IPS-18a (cell line): ENCODE results near the gene EFHD1.

Experiments used
- H3K27ac ChIP-seq: one replicate; pipeline ENCODE4 v1.5.1; 2013; ENCODE audit warnings: low read length
- H3K27me3 ChIP-seq: one replicate; pipeline ENCODE4 v1.6.1; 2013; ENCODE audit warnings: mild to moderate bottlenecking, low read length; ENCODE audit not compliant: control insufficient read depth, insufficient read depth
- H3K36me3 ChIP-seq: one replicate; pipeline ENCODE4 v1.6.1; 2013; ENCODE audit warnings: low read depth, low read length; ENCODE audit not compliant: control insufficient read depth
- H3K4me1 ChIP-seq: one replicate; pipeline ENCODE4 v1.6.1; 2013; ENCODE audit warnings: low read depth, low read length; ENCODE audit not compliant: control insufficient read depth
- H3K4me3 ChIP-seq: one replicate; pipeline ENCODE4 v1.5.1; 2013; ENCODE audit warnings: low read length
- H3K9ac ChIP-seq: one replicate; pipeline ENCODE4 v1.6.1; 2013; ENCODE audit warnings: mild to moderate bottlenecking, low read length, moderate library complexity
- H3K9me3 ChIP-seq: one replicate; pipeline ENCODE4 v1.6.1; 2013; ENCODE audit warnings: low read depth, low read length; ENCODE audit not compliant: control insufficient read depth

Gene EFHD1

GRCh38 chr2:232637866-232638583 is 4.6 kb downstream of the EFHD1 start:
- H3K9ac ChIP-seq, result no peak overlapping the region
- no peaks in the 10 kb centered on the region for H3K9me3 ChIP-seq
- no peaks in the 10 kb centered on the region for H3K36me3 ChIP-seq
- no peak overlapping the region for H3K27ac ChIP-seq
- H3K4me1 ChIP-seq, result no peaks in the 10 kb centered on the region
- H3K4me3 ChIP-seq, result no peak overlapping the region
- peaks cover 51% of the 10 kb centered on the region for H3K27me3 ChIP-seq

DNA sequence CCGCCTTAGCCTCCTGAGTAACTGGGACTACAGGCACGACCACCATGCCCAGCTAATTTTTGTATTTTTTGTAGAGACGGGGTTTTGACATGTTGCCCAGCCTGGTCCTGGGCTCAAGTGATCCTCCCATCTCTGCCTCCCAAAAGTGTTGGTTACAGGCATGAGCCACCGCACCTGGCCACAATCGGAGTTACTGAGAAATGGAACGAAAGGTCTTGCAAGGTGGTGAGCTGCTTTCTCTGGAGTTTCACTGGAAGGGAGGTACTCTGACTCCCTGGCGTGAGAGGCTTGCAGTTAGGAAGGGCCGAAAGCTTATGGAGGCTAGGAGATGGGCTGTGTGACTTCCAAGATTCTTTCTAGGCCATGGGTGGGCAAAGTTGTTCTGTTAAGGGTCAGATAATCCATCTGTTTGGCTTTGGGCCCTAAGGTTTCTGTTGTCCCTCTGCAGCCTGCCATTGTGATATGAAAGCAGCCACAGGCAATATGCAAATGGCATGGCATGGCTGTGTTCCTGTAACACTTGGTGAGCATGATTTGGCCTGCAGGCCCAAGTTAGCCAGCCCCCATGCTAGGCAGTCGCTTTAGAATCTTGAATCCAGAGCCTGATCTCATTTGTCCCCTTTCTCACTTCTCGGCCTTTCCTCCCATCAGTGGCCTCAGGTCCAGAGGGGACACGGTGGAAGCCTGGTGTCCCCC is 7.9 kb downstream of the EFHD1 start:
- Histone ChIP-seq H3K27ac (no peak overlapping the region), H3K36me3 (no peaks in the 10 kb centered on the region), H3K9ac (no peak overlapping the region), H3K4me1 (no peaks in the 10 kb centered on the region), H3K9me3 (no peaks in the 10 kb centered on the region), H3K27me3 (peaks cover 19% of the 10 kb centered on the region), H3K4me3 (no peak overlapping the region)

DNA sequence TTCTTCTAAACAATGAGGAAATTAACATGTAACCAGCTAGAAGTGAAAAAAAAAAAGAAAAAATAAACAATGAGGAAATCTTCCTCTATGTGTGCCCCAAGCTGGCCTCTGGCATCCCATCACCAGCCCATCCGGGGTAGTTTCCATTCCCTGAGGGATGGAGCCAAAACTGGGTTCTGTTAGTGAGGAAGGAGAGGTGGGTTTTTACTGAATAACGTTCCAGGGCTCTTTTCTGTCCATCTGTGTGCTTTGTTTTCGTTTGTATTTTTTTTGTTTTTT is 9.7 kb downstream of the EFHD1 start:
- no peaks in the 10 kb centered on the region for H3K9me3 ChIP-seq
- no peak overlapping the region for H3K4me3 ChIP-seq
- no peak overlapping the region for H3K9ac ChIP-seq
- H3K4me1 ChIP-seq, result no peaks in the 10 kb centered on the region
- no peaks in the 10 kb centered on the region for H3K36me3 ChIP-seq
- no peak overlapping the region for H3K27ac ChIP-seq
- peaks cover 10% of the 10 kb centered on the region for H3K27me3 ChIP-seq

GRCh38 chr2:232643813-232644347 is 10.5 kb downstream of the EFHD1 start:
- H3K27me3 ChIP-seq, result peaks cover 2% of the 10 kb centered on the region
- H3K9me3 ChIP-seq, result no peaks in the 10 kb centered on the region
- H3K4me3 ChIP-seq, result no peak overlapping the region
- H3K9ac ChIP-seq, result no peak overlapping the region
- no peaks in the 10 kb centered on the region for H3K4me1 ChIP-seq
- no peak overlapping the region for H3K27ac ChIP-seq
- H3K36me3 ChIP-seq, result no peaks in the 10 kb centered on the region

DNA sequence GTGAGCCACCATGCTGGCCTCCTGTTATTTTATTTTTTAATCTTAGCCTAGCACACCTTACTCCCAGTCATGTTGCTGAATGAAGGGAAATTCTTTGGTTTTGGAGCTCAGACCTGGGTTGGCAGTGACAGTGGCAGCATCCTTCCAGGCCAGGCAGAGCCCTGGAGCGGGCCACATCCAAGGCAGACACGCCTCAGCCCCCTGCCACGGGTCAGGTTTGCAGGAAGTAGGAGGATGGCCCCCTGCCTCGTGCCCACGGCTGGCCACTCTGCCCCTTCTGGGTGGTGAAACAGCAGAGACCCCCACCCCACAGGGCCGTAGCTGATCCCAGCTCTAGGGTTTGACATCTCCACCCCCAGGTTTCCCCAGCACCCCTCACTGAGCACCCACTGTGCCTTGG is 11.7 kb downstream of the EFHD1 start:
- Histone ChIP-seq H3K4me3 (no peak overlapping the region), H3K27me3 (no peaks in the 10 kb centered on the region), H3K4me1 (peaks cover 5% of the 10 kb centered on the region), H3K36me3 (no peaks in the 10 kb centered on the region), H3K27ac (no peak overlapping the region), H3K9me3 (no peaks in the 10 kb centered on the region), H3K9ac (no peak overlapping the region)

DNA sequence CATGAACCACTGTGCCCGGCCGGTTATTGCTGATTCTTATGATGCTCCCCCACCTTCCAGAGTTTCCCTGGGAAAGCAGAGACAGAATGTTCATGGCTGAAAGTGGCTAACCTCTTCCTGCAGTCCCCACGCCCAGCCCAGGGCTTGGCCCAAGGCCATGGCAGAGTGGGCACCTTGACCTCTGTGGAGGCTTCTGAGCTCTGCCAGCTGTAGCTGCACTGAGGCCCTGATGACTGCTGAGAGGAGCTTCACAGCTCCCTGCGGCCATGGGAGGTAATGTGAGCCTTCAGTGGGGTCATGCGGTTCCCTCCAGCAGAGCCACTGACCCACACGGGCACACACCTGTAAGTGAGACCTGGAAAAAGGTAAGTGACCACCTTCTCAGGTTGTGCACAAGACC is 13.3 kb downstream of the EFHD1 start:
- no peaks in the 10 kb centered on the region for H3K9me3 ChIP-seq
- H3K27me3 ChIP-seq, result no peaks in the 10 kb centered on the region
- H3K36me3 ChIP-seq, result no peaks in the 10 kb centered on the region
- no peak overlapping the region for H3K9ac ChIP-seq
- peaks cover 5% of the 10 kb centered on the region for H3K4me1 ChIP-seq
- no peak overlapping the region for H3K4me3 ChIP-seq
- H3K27ac ChIP-seq, result no peak overlapping the region

- Histone ChIP-seq H3K9ac (no peak overlapping the region), H3K9me3 (no peaks in the 10 kb centered on the region), H3K27ac (no peak overlapping the region), H3K36me3 (no peaks in the 10 kb centered on the region), H3K27me3 (no peaks in the 10 kb centered on the region), H3K4me1 (peaks cover 5% of the 10 kb centered on the region), H3K4me3 (no peak overlapping the region)
Measured at GRCh38 chr2:232647261-232647660, 13.9 kb downstream of the EFHD1 start.

DNA sequence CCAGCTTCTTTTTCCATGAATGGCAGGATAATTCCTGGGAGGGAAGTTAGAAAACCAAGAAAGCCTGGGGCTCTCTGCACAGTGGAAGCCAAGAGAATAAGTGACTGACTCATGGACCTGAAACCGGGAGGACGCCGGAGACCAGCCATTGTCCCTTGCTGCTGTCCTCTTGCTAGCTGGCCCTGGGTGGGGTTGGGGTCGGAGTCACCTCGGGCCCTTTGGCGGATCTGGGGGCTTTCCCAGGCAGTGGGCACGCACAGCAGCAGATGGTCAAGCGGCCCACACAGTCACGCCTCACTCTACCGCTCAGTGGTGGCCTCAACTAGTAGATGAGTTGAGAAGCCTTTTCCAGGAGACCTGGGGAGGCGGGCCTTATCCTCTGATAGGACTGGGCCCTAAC is 15.6 kb downstream of the EFHD1 start:
- Histone ChIP-seq H3K27ac (no peak overlapping the region), H3K9me3 (no peaks in the 10 kb centered on the region), H3K27me3 (no peaks in the 10 kb centered on the region), H3K36me3 (no peaks in the 10 kb centered on the region), H3K4me1 (peaks cover 5% of the 10 kb centered on the region), H3K9ac (no peak overlapping the region), H3K4me3 (no peak overlapping the region)

DNA sequence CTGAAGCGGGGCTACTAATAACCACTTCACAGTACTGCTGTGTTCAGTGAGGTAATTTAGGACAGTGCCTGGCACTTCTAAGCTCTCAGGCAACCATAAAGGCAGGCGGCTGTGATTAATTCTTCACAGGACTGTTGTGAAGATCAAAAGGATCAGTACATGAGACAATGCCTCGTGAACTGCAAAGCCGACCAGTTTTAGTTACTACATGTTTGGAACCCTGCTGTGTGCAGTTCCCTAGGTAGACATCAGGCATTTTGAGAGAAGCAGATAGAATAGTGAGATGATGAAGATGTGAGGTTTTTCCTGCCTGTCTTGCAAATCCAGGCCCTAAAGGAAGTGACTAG is 19.1 kb downstream of the EFHD1 start:
- Histone ChIP-seq H3K9ac (no peak overlapping the region), H3K27me3 (no peaks in the 10 kb centered on the region), H3K4me3 (no peak overlapping the region), H3K4me1 (peaks cover 5% of the 10 kb centered on the region), H3K9me3 (no peaks in the 10 kb centered on the region), H3K36me3 (no peaks in the 10 kb centered on the region), H3K27ac (no peak overlapping the region)

DNA sequence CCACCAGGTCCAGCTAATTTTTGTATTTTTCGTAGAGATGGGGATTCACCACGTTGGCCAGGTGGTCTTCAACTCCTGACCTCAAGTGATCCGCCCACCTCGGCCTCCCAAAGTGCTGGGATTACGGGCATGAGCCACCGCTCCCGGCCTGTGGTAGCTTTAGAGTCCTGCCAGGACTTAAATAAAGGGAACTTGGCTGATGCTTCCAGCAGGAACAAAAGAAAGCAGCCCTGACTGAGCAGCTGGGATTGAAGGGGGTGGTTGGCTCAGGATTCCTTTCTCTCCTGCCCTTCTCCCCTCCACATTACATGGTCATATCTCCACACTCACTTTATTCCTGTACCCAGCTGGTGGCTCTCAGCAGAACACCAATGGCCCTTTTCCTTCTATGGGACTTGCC is 20.0 kb downstream of the EFHD1 start:
- H3K36me3 ChIP-seq, result no peaks in the 10 kb centered on the region
- H3K4me1 ChIP-seq, result peaks cover 5% of the 10 kb centered on the region
- H3K9me3 ChIP-seq, result no peaks in the 10 kb centered on the region
- H3K4me3 ChIP-seq, result no peak overlapping the region
- no peak overlapping the region for H3K27ac ChIP-seq
- H3K27me3 ChIP-seq, result no peaks in the 10 kb centered on the region
- no peak overlapping the region for H3K9ac ChIP-seq

DNA sequence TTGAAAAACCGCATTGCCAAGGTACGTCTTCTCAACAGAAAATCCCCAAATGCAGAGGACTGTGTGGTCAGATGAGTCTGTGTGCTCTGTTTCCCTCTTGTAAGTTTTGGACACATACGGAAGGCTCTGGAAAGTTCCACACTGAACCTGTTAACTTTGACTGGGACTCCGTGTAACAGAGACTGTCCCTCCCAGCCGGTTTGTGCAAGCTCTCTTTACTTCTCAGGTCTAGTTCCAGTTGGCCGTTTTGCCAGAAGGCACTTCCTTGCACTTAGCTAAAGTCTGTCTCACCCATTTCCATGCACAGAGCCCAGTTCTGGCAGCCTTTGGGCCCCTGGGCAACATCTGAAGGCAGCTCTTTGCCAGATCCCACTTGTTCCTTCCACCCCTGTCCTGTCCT is 22.0 kb downstream of the EFHD1 start:
- H3K4me3 ChIP-seq, result no peak overlapping the region
- H3K27me3 ChIP-seq, result no peaks in the 10 kb centered on the region
- H3K36me3 ChIP-seq, result no peaks in the 10 kb centered on the region
- no peaks in the 10 kb centered on the region for H3K9me3 ChIP-seq
- H3K9ac ChIP-seq, result no peak overlapping the region
- H3K27ac ChIP-seq, result no peak overlapping the region
- no peaks in the 10 kb centered on the region for H3K4me1 ChIP-seq

- H3K9ac ChIP-seq, result no peak overlapping the region
- H3K36me3 ChIP-seq, result no peaks in the 10 kb centered on the region
- H3K9me3 ChIP-seq, result no peaks in the 10 kb centered on the region
- H3K4me3 ChIP-seq, result no peak overlapping the region
- H3K27ac ChIP-seq, result no peak overlapping the region
- H3K4me1 ChIP-seq, result no peaks in the 10 kb centered on the region
- no peaks in the 10 kb centered on the region for H3K27me3 ChIP-seq
Measured at GRCh38 chr2:232658217-232658785, 24.9 kb downstream of the EFHD1 start.
